Liver (tissue), 9 donors: ENCODE data around the gene CEACAM21. TPM values are rescaled to one million over a fixed set of nuclear protein-coding genes. Genes with fewer than 3 reads are reported as not detected.

Experiments used
- DNase-seq: peaks from one replicate; pipeline ENCODE4 v3.0.0-alpha.2; 2017; ENCODE audit warnings: low spot score
- H3K27ac ChIP-seq, 2 donors: one replicate each; pipeline ENCODE4 v1.7.0; 2013; ENCODE audit warnings: inconsistent platforms in 2 of 2, low read length in 2 of 2, control low read depth in 1 of 2, low read depth in 1 of 2, mild to moderate bottlenecking in 1 of 2
- H3K27me3 ChIP-seq, 4 donors: one replicate each; pipeline versions ENCODE4 v1.6.1 to v1.7.0; 2013; ENCODE audit warnings: low read length in 3 of 4, inconsistent platforms in 1 of 4, mild to moderate bottlenecking in 1 of 4, moderate library complexity in 1 of 4; ENCODE audit not compliant: control insufficient read depth in 4 of 4, insufficient read depth in 4 of 4
- H3K36me3 ChIP-seq, 4 donors: one replicate each; pipeline versions ENCODE4 v1.6.1 to v1.7.0; 2013; ENCODE audit warnings: low read length in 3 of 4, mild to moderate bottlenecking in 3 of 4, low read depth in 1 of 4, moderate library complexity in 1 of 4; ENCODE audit not compliant: control insufficient read depth in 4 of 4, insufficient read depth in 3 of 4
- H3K4me1 ChIP-seq, 4 donors: one replicate each; pipeline versions ENCODE4 v1.6.1 to v1.7.0; 2013; ENCODE audit warnings: low read length in 3 of 4, mild to moderate bottlenecking in 3 of 4, moderate library complexity in 1 of 4; ENCODE audit not compliant: control insufficient read depth in 4 of 4, insufficient read depth in 4 of 4
- H3K4me3 ChIP-seq, 3 donors: one replicate each; pipeline versions ENCODE4 v1.6.1 to v1.7.0; 2013; ENCODE audit warnings: low read length in 3 of 3, control low read depth in 1 of 3, low read depth in 1 of 3, mild to moderate bottlenecking in 1 of 3
- H3K9ac ChIP-seq, 2 donors: one replicate each; pipeline ENCODE4 v1.7.0; 2013; ENCODE audit warnings: low read length in 2 of 2, mild to moderate bottlenecking in 2 of 2, moderate library complexity in 2 of 2, control low read depth in 1 of 2, low read depth in 1 of 2
- H3K9me3 ChIP-seq, 4 donors: one replicate each; pipeline versions ENCODE4 v1.6.1 to v1.7.0; 2013; ENCODE audit warnings: low read length in 3 of 4; ENCODE audit not compliant: control insufficient read depth in 4 of 4
- EGR1 ChIP-seq, 2 donors: IDR thresholded peaks; 2 replicates each; pipeline ENCODE4 v1.6.1; 2016 to 2018; ENCODE audit warnings: antibody characterized with exemption in 2 of 2, low read depth in 2 of 2
- FOXA1 ChIP-seq: IDR thresholded peaks from 2 replicates; pipeline ENCODE4 v1.6.1; 2016; ENCODE audit warnings: antibody characterized with exemption
- FOXA2 ChIP-seq: IDR thresholded peaks from 2 replicates; pipeline ENCODE4 v1.6.1; 2016; ENCODE audit warnings: antibody characterized with exemption
- GABPA ChIP-seq, 2 donors: IDR thresholded peaks in 1 of 2; conservative IDR thresholded peaks in 1 of 2; 2 replicates each; pipeline ENCODE4 v1.6.1; 2016; ENCODE audit warnings: antibody characterized with exemption in 2 of 2, mild to moderate bottlenecking in 1 of 2, moderate library complexity in 1 of 2
- HNF4A ChIP-seq, 2 donors: conservative IDR thresholded peaks; 2 replicates each; pipeline ENCODE4 v1.6.1; 2016; ENCODE audit warnings: antibody characterized with exemption in 2 of 2, mild to moderate bottlenecking in 2 of 2
- HNF4G ChIP-seq: IDR thresholded peaks from 2 replicates; pipeline ENCODE4 v1.6.1; 2016; ENCODE audit warnings: antibody characterized with exemption
- JUND ChIP-seq, 2 donors: IDR thresholded peaks; 2 replicates each; pipeline ENCODE4 v1.6.1; 2016; ENCODE audit warnings: antibody characterized with exemption in 2 of 2
- RAD21 ChIP-seq, 2 donors: IDR thresholded peaks; 2 replicates each; pipeline ENCODE4 v1.6.1; 2016; ENCODE audit warnings: antibody characterized with exemption in 2 of 2, mild to moderate bottlenecking in 2 of 2
- RXRA ChIP-seq, 2 donors: IDR thresholded peaks; 2 replicates each; pipeline ENCODE4 v1.6.1; 2017 to 2018; ENCODE audit warnings: antibody characterized with exemption in 2 of 2, mild to moderate bottlenecking in 1 of 2
- SP1 ChIP-seq: IDR thresholded peaks from 2 replicates; pipeline ENCODE4 v1.6.1; 2018; ENCODE audit warnings: antibody characterized with exemption, mild to moderate bottlenecking
- TAF1 ChIP-seq: conservative IDR thresholded peaks from 2 replicates; pipeline ENCODE4 v1.6.1; 2016; ENCODE audit warnings: antibody characterized with exemption, mild to moderate bottlenecking
- YY1 ChIP-seq: IDR thresholded peaks from 2 replicates; pipeline ENCODE4 v1.6.1; 2016; ENCODE audit warnings: antibody characterized with exemption, mild to moderate bottlenecking
- WGBS: extraction: QIAGEN DNeasy Blood & Tissue Kit; methylation state at CpG from one replicate; pipeline ENCODE4 v1.1.7; 2013; 5-methylcytosine and 5-hydroxymethylcytosine counted together
- polyA plus RNA-seq, 2 donors: library from polyadenylated mRNA; stranded (reverse) in 1 of 2; unstranded in 1 of 2; fragments of 200-250 nt in 1 of 2; fragments of >200 nt in 1 of 2; fragmentation: Nextera tagmentation in 1 of 2; extraction: Ambion mirVana in 1 of 2; gene quantifications; one replicate each; pipeline versions ENCODE4 v1.2.1 to v1.2.3, GENCODE V29; 2013 to 2015
- total RNA-seq, 2 donors: library from RNA; depleted of rRNA; stranded (reverse); fragments of >200 nt; gene quantifications; one replicate each; pipeline ENCODE4 v1.2.3, GENCODE V29; 2014
- TF ChIP-seq, protein P1 (sequence below): fragments of 150-350 bp; IDR thresholded peaks from 2 replicates; pipeline ENCODE4 v1.5.1; 2017; ENCODE audit warnings: improper control_type of control experiment, low read depth, low read length; ENCODE audit not compliant: missing input control
- TF ChIP-seq, protein P2 (sequence below): IDR thresholded peaks from 2 replicates; pipeline ENCODE4 v1.6.1; 2016; ENCODE audit warnings: antibody characterized with exemption, mild to moderate bottlenecking
- TF ChIP-seq, protein P3 (sequence below): IDR thresholded peaks from 2 replicates; pipeline ENCODE4 v1.6.1; 2016; ENCODE audit warnings: antibody characterized with exemption
- TF ChIP-seq, protein P4 (sequence below): IDR thresholded peaks from 2 replicates; pipeline ENCODE4 v1.6.1; 2016; ENCODE audit warnings: antibody characterized with exemption
- TF ChIP-seq, protein P5 (sequence below): IDR thresholded peaks from 2 replicates; pipeline ENCODE4 v1.6.1; 2016; ENCODE audit warnings: antibody characterized with exemption
- donor health status: healthy.
- donor health status: healthy.
- donor health status: healthy.
- donor health status: healthy.
- donor health status: healthy.

CEACAM21 gene
- total and polyA plus RNA-seq, 4 donors, result 0.58 to 2.5 (median 1.8) TPM

DNA sequence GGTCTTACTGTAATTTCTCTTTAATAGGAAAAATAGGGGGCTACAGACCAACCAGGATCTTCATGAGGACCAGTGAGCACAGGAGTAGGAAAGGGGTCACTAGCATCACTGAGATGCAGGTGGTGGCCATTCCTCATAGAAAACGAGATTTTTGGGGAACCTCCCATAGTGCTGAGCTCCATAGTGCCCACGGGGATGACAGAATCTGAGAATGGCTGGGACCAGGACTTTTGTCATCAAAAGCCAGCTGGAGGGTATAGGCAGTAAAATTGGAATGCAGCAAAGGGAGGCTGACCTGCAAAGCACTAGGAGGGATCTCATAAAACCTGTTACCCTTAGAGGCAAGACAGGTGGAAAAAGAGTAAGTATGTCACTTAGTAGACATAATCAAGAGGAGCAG lies 28.4 kb upstream of the CEACAM21 start:
- Histone ChIP-seq H3K9me3 (no peaks in the 10 kb centered on the region), H3K9ac (no peak overlapping the region), H3K27me3 (peaks cover 0 to 3% (median 1%) of the 10 kb centered on the region in 4 donors), H3K36me3 (no peaks in the 10 kb centered on the region), H3K4me1 (peaks cover 0 to 4% (median 1%) of the 10 kb centered on the region in 4 donors), H3K4me3 (no peak overlapping the region), H3K27ac (no peak overlapping the region)
- WGBS, result 42% methylated on average over 2 of the region's 2 CpGs
- TF ChIP-seq HNF4G, result no peak
- no peak for TF ChIP-seq JUND (IDR thresholded peaks at IDR 0.05)
- TF ChIP-seq HNF4A (conservative IDR thresholded peaks at IDR 0.05), result no peak
- TF ChIP-seq FOXA1, result no peak
- TF ChIP-seq EGR1 (IDR thresholded peaks at IDR 0.05; ENCODE audit: low read depth in 2 of 2), result no peak
- TF ChIP-seq, protein P1, sequence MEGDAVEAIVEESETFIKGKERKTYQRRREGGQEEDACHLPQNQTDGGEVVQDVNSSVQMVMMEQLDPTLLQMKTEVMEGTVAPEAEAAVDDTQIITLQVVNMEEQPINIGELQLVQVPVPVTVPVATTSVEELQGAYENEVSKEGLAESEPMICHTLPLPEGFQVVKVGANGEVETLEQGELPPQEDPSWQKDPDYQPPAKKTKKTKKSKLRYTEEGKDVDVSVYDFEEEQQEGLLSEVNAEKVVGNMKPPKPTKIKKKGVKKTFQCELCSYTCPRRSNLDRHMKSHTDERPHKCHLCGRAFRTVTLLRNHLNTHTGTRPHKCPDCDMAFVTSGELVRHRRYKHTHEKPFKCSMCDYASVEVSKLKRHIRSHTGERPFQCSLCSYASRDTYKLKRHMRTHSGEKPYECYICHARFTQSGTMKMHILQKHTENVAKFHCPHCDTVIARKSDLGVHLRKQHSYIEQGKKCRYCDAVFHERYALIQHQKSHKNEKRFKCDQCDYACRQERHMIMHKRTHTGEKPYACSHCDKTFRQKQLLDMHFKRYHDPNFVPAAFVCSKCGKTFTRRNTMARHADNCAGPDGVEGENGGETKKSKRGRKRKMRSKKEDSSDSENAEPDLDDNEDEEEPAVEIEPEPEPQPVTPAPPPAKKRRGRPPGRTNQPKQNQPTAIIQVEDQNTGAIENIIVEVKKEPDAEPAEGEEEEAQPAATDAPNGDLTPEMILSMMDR, result no peak
- TF ChIP-seq, protein P2, sequence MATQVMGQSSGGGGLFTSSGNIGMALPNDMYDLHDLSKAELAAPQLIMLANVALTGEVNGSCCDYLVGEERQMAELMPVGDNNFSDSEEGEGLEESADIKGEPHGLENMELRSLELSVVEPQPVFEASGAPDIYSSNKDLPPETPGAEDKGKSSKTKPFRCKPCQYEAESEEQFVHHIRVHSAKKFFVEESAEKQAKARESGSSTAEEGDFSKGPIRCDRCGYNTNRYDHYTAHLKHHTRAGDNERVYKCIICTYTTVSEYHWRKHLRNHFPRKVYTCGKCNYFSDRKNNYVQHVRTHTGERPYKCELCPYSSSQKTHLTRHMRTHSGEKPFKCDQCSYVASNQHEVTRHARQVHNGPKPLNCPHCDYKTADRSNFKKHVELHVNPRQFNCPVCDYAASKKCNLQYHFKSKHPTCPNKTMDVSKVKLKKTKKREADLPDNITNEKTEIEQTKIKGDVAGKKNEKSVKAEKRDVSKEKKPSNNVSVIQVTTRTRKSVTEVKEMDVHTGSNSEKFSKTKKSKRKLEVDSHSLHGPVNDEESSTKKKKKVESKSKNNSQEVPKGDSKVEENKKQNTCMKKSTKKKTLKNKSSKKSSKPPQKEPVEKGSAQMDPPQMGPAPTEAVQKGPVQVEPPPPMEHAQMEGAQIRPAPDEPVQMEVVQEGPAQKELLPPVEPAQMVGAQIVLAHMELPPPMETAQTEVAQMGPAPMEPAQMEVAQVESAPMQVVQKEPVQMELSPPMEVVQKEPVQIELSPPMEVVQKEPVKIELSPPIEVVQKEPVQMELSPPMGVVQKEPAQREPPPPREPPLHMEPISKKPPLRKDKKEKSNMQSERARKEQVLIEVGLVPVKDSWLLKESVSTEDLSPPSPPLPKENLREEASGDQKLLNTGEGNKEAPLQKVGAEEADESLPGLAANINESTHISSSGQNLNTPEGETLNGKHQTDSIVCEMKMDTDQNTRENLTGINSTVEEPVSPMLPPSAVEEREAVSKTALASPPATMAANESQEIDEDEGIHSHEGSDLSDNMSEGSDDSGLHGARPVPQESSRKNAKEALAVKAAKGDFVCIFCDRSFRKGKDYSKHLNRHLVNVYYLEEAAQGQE, result no peak
- no peak for TF ChIP-seq SP1
- TF ChIP-seq RXRA (IDR thresholded peaks at IDR 0.05), result no peak
- TF ChIP-seq, protein P3, sequence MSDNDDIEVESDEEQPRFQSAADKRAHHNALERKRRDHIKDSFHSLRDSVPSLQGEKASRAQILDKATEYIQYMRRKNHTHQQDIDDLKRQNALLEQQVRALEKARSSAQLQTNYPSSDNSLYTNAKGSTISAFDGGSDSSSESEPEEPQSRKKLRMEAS, result no peak
- no peak for TF ChIP-seq YY1
- TF ChIP-seq TAF1, result no peak
- TF ChIP-seq, protein P4, sequence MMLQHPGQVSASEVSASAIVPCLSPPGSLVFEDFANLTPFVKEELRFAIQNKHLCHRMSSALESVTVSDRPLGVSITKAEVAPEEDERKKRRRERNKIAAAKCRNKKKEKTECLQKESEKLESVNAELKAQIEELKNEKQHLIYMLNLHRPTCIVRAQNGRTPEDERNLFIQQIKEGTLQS, result no peak
- TF ChIP-seq, protein P5, sequence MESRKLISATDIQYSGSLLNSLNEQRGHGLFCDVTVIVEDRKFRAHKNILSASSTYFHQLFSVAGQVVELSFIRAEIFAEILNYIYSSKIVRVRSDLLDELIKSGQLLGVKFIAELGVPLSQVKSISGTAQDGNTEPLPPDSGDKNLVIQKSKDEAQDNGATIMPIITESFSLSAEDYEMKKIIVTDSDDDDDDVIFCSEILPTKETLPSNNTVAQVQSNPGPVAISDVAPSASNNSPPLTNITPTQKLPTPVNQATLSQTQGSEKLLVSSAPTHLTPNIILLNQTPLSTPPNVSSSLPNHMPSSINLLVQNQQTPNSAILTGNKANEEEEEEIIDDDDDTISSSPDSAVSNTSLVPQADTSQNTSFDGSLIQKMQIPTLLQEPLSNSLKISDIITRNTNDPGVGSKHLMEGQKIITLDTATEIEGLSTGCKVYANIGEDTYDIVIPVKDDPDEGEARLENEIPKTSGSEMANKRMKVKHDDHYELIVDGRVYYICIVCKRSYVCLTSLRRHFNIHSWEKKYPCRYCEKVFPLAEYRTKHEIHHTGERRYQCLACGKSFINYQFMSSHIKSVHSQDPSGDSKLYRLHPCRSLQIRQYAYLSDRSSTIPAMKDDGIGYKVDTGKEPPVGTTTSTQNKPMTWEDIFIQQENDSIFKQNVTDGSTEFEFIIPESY, result no peak
- no peak for TF ChIP-seq FOXA2
- no peak for TF ChIP-seq GABPA (IDR thresholded peaks at IDR 0.05 in 1 of 2, conservative IDR thresholded peaks at IDR 0.05 in 1 of 2)
- TF ChIP-seq RAD21 (IDR thresholded peaks at IDR 0.05), result no peak
- no peak for DNase-seq
